K562 (cell line): ENCODE results near the gene MCC. TPM values are rescaled to one million over a fixed set of nuclear protein-coding genes. Genes with fewer than 3 reads are reported as not detected.

Experiments used
- ATAC-seq: fragments of 200-7000 bp; cut with Tn5 transposase; 3 replicates; pipeline ENCODE4 v1.9.1; 2020; ENCODE audit warnings: moderate library complexity
- BruUV-seq: library from RNA; stranded (reverse); fragments of 400-500 nt; replicated peaks from 2 replicates; lab custom pipeline; 2021; lab: Mats Ljungman, UMichigan
- CTCF ChIA-PET: fragments of 300-600 bp; formaldehyde crosslinking; extraction: SDS; loops from one replicate; lab custom pipeline; 2021; ENCODE audit warnings: low intra/inter-chr PET ratio; lab: Yijun Ruan, JAX
- POLR2A ChIA-PET: fragments of 300-600, 350-650 bp; sonication (Branson Sonifier 250); formaldehyde crosslinking; extraction: SDS; loops from one replicate; lab custom pipeline; 2021; ENCODE audit warnings: antibody characterized with exemption, inconsistent platforms; lab: Yijun Ruan, JAX
- DNase-seq, 4 experiments: peaks; one replicate each; pipeline versions ENCODE4 v3.0.0 to v3.0.0-alpha.2; 2011 to 2018; ENCODE audit warnings: low spot score in 3 of 4, mixed read lengths in 3 of 4; ENCODE audit errors: extremely low read depth in 1 of 4
- FAIRE-seq: peaks from 2 replicates; lab custom pipeline; 2011; peaks lifted over from hg19 to GRCh38; lab: Jason Lieb, UNC
- H2AFZ ChIP-seq: 2 replicates; pipeline ENCODE4 v1.6.0; 2011; ENCODE audit warnings: low read depth, low read length, control low read depth, inconsistent platforms
- H3K27ac ChIP-seq: fragments of 200-600 bp; 3 replicates; pipeline ENCODE4 v1.8.0; 2011; ENCODE audit warnings: low read depth, mild to moderate bottlenecking, control low read depth, inconsistent platforms, low read length, moderate library complexity, mixed read lengths; ENCODE audit errors: extremely low read depth
- H3K27me3 ChIP-seq, 2 experiments: fragments of 300-600 bp in 1 of 2; 2 replicates in 1 of 2; 3 replicates in 1 of 2; pipeline versions ENCODE4 v1.6.0 to v1.8.0; 2011; ENCODE audit warnings: inconsistent platforms in 2 of 2, low read length in 2 of 2, mild to moderate bottlenecking in 1 of 2, mixed read lengths in 1 of 2, moderate library complexity in 1 of 2; ENCODE audit not compliant: control insufficient read depth in 2 of 2, insufficient read depth in 2 of 2
- H3K36me3 ChIP-seq: fragments of 300-600 bp; 3 replicates; pipeline ENCODE4 v1.8.0; 2011; ENCODE audit warnings: mild to moderate bottlenecking, low read length, inconsistent platforms; ENCODE audit not compliant: control insufficient read depth, insufficient read depth
- H3K4me1 ChIP-seq, 2 experiments: fragments of 200-600 bp in 1 of 2; replicated peaks in 1 of 2; 2 replicates in 1 of 2; 3 replicates in 1 of 2; pipeline versions ENCODE4 v1.5.1 to v1.8.0; 2011; ENCODE audit warnings: inconsistent platforms in 2 of 2, low read length in 2 of 2, mild to moderate bottlenecking in 1 of 2, mixed read lengths in 1 of 2, moderate library complexity in 1 of 2; ENCODE audit not compliant: control insufficient read depth in 2 of 2, insufficient read depth in 2 of 2
- H3K4me2 ChIP-seq: 2 replicates; pipeline ENCODE4 v1.6.1; 2011; ENCODE audit warnings: low read length, control low read depth, inconsistent platforms, mixed read lengths; ENCODE audit not compliant: insufficient read depth
- H3K4me3 ChIP-seq: fragments of 200-600 bp; sonication (generic), shearing (Covaris generic); 2 replicates; pipeline ENCODE4 v1.5.1; 2016; ENCODE audit warnings: control low read depth, inconsistent platforms
- H3K79me2 ChIP-seq: fragments of 200-600 bp; 3 replicates; pipeline ENCODE4 v1.8.0; 2011; ENCODE audit warnings: low read length, inconsistent platforms; ENCODE audit not compliant: control insufficient read depth, insufficient read depth
- H3K9ac ChIP-seq, 2 experiments: 2 replicates each; pipeline versions ENCODE4 v1.6.0 to v1.6.1; 2011; ENCODE audit warnings: low read depth in 2 of 2, low read length in 2 of 2, control low read depth in 1 of 2, inconsistent platforms in 1 of 2, mild to moderate bottlenecking in 1 of 2, mixed read lengths in 1 of 2; ENCODE audit not compliant: insufficient read depth in 1 of 2
- H3K9me1 ChIP-seq: one replicate; pipeline ENCODE4 v1.6.0; 2011; ENCODE audit warnings: inconsistent platforms, mild to moderate bottlenecking, low read length, moderate library complexity; ENCODE audit not compliant: control insufficient read depth, insufficient read depth
- H3K9me3 ChIP-seq: replicated peaks from 2 replicates; pipeline ENCODE4 v1.5.1; 2011; ENCODE audit warnings: low read depth, low read length, inconsistent platforms; ENCODE audit not compliant: control insufficient read depth, insufficient read depth
- H4K20me1 ChIP-seq: replicated peaks from 2 replicates; pipeline ENCODE4 v1.6.1; 2011; ENCODE audit warnings: low read length, inconsistent platforms, mixed read lengths; ENCODE audit not compliant: control insufficient read depth, insufficient read depth
- ARID4B ChIP-seq: sonication (generic); formaldehyde crosslinking; IDR thresholded peaks from 2 replicates; pipeline ENCODE4 v1.8.0; 2022; ENCODE audit warnings: mild to moderate bottlenecking, missing genetic modification reagents
- BRCA1 ChIP-seq, 2 experiments: fragments of 450-650 bp in 1 of 2; sonication (generic) in 1 of 2; formaldehyde crosslinking in 1 of 2; IDR thresholded peaks; 2 replicates each; pipeline versions ENCODE4 v1.5.0 to v1.6.1; 2017 to 2020; ENCODE audit warnings: mild to moderate bottlenecking in 1 of 2, missing genetic modification reagents in 1 of 2
- HIVEP1 ChIP-seq: fragments of 250-450 bp; sonication (Bioruptor Pico); IDR thresholded peaks from 2 replicates; pipeline ENCODE4 v1.4.0; 2020; ENCODE audit warnings: mild to moderate bottlenecking
- HMBOX1 ChIP-seq: sonication (generic); IDR thresholded peaks from 2 replicates; pipeline ENCODE4 v1.6.1; 2016
- HNRNPH1 ChIP-seq: fragments of 200-400 bp; formaldehyde crosslinking; optimal IDR thresholded peaks from 2 replicates; pipeline ENCODE3; 2017; ENCODE audit warnings: low read depth, mild to moderate bottlenecking, low read length, moderate library complexity
- MCM7 ChIP-seq, 2 experiments: fragments of 450-650 bp; IDR thresholded peaks; 2 replicates each; pipeline ENCODE4 v1.6.1; 2016 to 2018
- ZNF518B ChIP-seq: fragments of 250-450 bp; sonication (Bioruptor Pico); IDR thresholded peaks from 2 replicates; pipeline ENCODE4 v1.5.0; 2021; ENCODE audit warnings: mild to moderate bottlenecking, moderate library complexity
- WGBS: fragments of 100-300 bp; shearing (Covaris generic); methylation state at CpG from one replicate; pipeline ENCODE4 v1.1.6; 2016; ENCODE audit warnings: low coverage, mixed read lengths; ENCODE audit not compliant: insufficient coverage; ENCODE audit errors: missing lambda C conversion rate; 5-methylcytosine and 5-hydroxymethylcytosine counted together
- in situ Hi-C: fragments of 300-500 bp; cut with MboI; formaldehyde crosslinking; loops from 4 replicates; pipeline ENCODE4 v1.15.0; 2018; ENCODE audit warnings: inconsistent platforms, mixed read lengths
- intact Hi-C: fragments of 100-400 bp; cut with micrococcal nuclease; formaldehyde crosslinking; loops from 2 replicates; pipeline ENCODE4 v1.14.2; 2022
- polyA plus RNA-seq, 8 experiments: library from polyadenylated mRNA; depleted of rRNA in 4 of 8; stranded (reverse) in 5 of 8; unstranded in 3 of 8; fragments of >200 nt; fragmentation: Nextera tagmentation in 2 of 8; fragmentation: Illumina TruSeq in 1 of 8; extraction: Ambion mirVana in 2 of 8; extraction: Trizol in 1 of 8; gene quantifications; 2 replicates each; pipeline versions ENCODE4 v1.2.1 to v1.2.3, GENCODE V29; 2011 to 2014; ENCODE audit warnings: inconsistent platforms in 1 of 8, missing spikeins in 1 of 8
- total RNA-seq, 7 experiments: library from RNA; depleted of rRNA in 6 of 7; stranded (reverse); fragments of >200 nt in 6 of 7; fragmentation: Illumina TruSeq in 2 of 7; extraction: Trizol in 2 of 7; gene quantifications; 2 replicates each; pipeline versions ENCODE4 v1.2.1 to v1.2.3, GENCODE V29; 2011 to 2021; ENCODE audit warnings: low replicate concordance in 1 of 7

The MCC gene
- total and polyA plus RNA-seq, 9 of the 15 experiments (the other 6 are each of a cell fraction or from before 2014, with no cell fraction given), result 0.04 to 0.24 (median 0.06) TPM; not detected in 1

- FAIRE-seq (no peak), DNase-seq (no peak), ATAC-seq (no peak)
- BruUV-seq, result no TSS peak
- no peak for TF ChIP-seq ARID4B (CRISPR knock-in tag)
- no peak for TF ChIP-seq HMBOX1
- TF ChIP-seq HNRNPH1, result no peak
- no peak for TF ChIP-seq ZNF518B (CRISPR knock-in tag)
- TF ChIP-seq BRCA1 (IDR thresholded peaks at IDR 0.05), result no peak
- no peak for TF ChIP-seq BRCA1 (CRISPR knock-in tag; IDR thresholded peaks at IDR 0.05)
- no peak for TF ChIP-seq HIVEP1 (CRISPR knock-in tag)
- TF ChIP-seq MCM7 (IDR thresholded peaks at IDR 0.05), result no peak
- Histone ChIP-seq H3K4me3 (no peak overlapping the region), H3K36me3 (no peaks in the 10 kb centered on the region), H3K27ac (no peak overlapping the region), H3K27me3 (peaks cover 7 to 8% of the 10 kb centered on the region in 2 experiments; a peak in 3 of 5 replicates), H3K9me3 (no peaks in the 10 kb centered on the region), H2AFZ (no peak overlapping the region), H3K9me1 (no peaks in the 10 kb centered on the region), H3K4me1 (no peaks in the 10 kb centered on the region), H3K4me2 (no peak overlapping the region), H4K20me1 (no peaks in the 10 kb centered on the region), H3K79me2 (no peaks in the 10 kb centered on the region), H3K9ac (no peak overlapping the region)
- WGBS, result 0% methylated on average over 4 of the region's 4 CpGs
- POLR2A ChIA-PET, result interaction anchor here (0.5 kb wide), 1 partner anchor 12 kb away, joined by 3 read pairs; no protein-coding TSS in a partner anchor
- intact Hi-C loops, result no loop called here
- in situ Hi-C loops, result no loop called here
- CTCF ChIA-PET, result no interaction called here
Observed at GRCh38 chr5:113235884-113236283, 252.4 kb downstream of the MCC start.
